IPS DF 6.9 (cell line): ENCODE measurements around the gene R3HDM2.

Source experiments
- DNase-seq: peaks from one replicate; pipeline ENCODE4 v3.0.0-alpha.2; 2013; ENCODE audit warnings: low read depth, low spot score
- H3K27ac ChIP-seq: one replicate; pipeline ENCODE4 v1.5.1; 2013; ENCODE audit warnings: low read length, control low read depth
- H3K27me3 ChIP-seq: 2 replicates; pipeline ENCODE4 v1.6.1; 2013; ENCODE audit warnings: mild to moderate bottlenecking, low read length; ENCODE audit not compliant: control insufficient read depth, insufficient read depth
- H3K36me3 ChIP-seq: 2 replicates; pipeline ENCODE4 v1.6.1; 2013; ENCODE audit warnings: low read length; ENCODE audit not compliant: control insufficient read depth, insufficient read depth
- H3K4me1 ChIP-seq: 2 replicates; pipeline ENCODE4 v1.6.1; 2013; ENCODE audit warnings: low read length; ENCODE audit not compliant: control insufficient read depth, insufficient read depth
- H3K4me3 ChIP-seq: 2 replicates; pipeline ENCODE4 v1.5.1; 2013; ENCODE audit warnings: mild to moderate bottlenecking, low read length
- H3K9me3 ChIP-seq: 2 replicates; pipeline ENCODE4 v1.6.1; 2013; ENCODE audit warnings: low read length, inconsistent platforms; ENCODE audit not compliant: control insufficient read depth, insufficient read depth
- WGBS: extraction: QIAGEN DNeasy Blood & Tissue Kit; methylation state at CpG from one replicate; pipeline ENCODE4 v1.1.7; 2013; ENCODE audit warnings: mixed read lengths, missing lambda C conversion rate; ENCODE audit not compliant: insufficient read length, insufficient coverage; 5-methylcytosine and 5-hydroxymethylcytosine counted together

The R3HDM2 gene

DNA sequence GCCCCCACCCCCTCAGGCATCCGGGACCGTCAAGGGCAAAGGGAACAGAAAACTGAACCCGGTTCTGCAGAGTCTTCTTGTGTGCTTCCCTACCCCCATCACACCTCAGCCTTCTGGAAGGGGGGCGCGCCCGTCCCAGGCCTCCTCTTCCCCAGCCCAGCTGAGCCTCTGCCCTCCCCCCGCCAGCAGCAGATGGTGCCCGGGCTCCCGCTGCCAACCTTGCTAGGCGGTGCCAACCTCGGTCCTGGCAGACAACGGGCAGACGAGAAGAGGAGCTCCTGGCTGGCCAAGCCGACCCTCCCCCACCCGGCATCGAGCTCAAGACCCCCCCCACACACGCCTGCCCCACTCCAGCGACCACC lies 188.5 kb downstream of the R3HDM2 start:
- Histone ChIP-seq H3K36me3 (no peaks in the 10 kb centered on the region), H3K9me3 (no peaks in the 10 kb centered on the region), H3K27ac (no peak overlapping the region), H3K4me3 (peak overlapping the region; percentile 38; the same call in 1 of the 2 replicates), H3K27me3 (peaks cover 41% of the 10 kb centered on the region), H3K4me1 (peaks cover 16% of the 10 kb centered on the region)
- WGBS: no CpG with 5 or more reads among the region's 18 CpGs
- DNase-seq: no peak

DNA sequence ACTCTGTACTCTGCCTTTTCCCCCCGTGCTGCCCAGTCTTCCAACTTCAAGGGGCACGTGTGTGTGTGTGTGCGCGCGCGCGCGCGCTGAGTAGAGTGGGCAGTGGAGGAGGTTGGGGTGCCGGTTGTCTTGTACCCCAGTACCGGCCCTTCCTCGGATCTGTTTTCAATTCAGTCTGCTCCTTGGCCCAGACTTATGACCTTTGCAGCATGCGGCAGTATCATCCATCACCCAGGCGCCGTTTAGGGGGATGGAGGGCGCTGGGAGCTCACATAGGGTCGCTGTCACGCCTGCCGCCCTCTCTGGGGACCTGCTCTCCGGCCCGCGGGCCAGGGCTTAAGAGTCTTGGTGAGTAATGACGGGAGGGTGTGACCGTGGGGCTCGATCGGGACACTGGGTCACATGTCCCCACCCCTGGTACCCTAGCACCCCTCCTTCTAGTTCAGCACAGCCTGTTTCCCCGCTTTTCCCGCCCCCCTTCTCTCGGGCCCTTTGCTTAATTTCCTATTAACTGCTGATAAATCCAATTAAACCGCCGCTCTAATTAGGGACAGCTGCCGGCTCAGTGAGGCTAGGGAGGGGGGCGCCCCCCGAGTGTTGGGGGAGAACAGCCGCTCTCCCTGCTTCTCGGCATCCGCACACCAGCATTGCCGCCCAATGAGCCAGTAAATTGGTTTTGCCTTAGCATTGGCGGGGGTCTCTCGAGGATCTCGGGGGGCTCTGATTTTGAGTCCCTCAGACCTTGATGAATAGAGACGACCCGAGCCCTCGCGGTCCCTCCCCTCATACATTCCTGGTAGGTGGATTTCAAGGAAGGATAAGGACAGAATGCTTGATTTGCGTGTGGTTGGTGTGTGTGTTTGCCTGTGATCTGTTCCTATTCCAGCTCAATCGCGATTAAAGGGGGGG lies 189.2 kb downstream of the R3HDM2 start:
- H3K4me1 ChIP-seq: peaks cover 15% of the 10 kb centered on the region
- H3K36me3 ChIP-seq: no peaks in the 10 kb centered on the region
- H3K9me3 ChIP-seq: no peaks in the 10 kb centered on the region
- H3K27me3 ChIP-seq: peaks cover 48% of the 10 kb centered on the region
- DNase-seq: no peak
- H3K4me3 ChIP-seq: no peak overlapping the region
- no CpG with 5 or more reads among the region's 48 CpGs for WGBS
- no peak overlapping the region for H3K27ac ChIP-seq

DNA sequence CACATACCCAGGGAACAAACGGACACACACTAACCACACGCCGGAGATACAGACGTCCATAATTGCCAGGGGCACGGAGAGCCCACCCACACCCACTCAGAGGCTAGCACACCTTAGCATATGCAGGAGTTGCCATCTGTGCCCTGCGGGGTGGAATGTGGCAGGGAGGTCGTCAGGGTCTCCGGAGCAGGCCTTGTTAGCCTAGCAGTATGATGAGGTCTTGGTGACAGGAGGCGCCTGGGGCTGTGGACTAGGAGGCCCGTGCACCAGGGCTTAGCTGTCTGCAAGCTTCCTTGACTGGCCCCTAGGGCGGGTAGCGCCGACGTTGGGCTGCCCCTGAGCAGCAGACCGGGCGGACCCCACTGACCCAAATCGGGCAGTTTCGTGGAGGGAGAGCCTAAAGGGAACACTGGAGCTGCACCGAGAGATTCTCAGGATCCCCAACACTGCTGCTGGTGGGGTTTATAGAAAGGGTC lies 189.9 kb downstream of the R3HDM2 start:
- Histone ChIP-seq H3K4me3 (no peak overlapping the region), H3K4me1 (peaks cover 14% of the 10 kb centered on the region), H3K27me3 (peaks cover 53% of the 10 kb centered on the region), H3K36me3 (no peaks in the 10 kb centered on the region), H3K9me3 (no peaks in the 10 kb centered on the region), H3K27ac (no peak overlapping the region)
- WGBS: no CpG with 5 or more reads among the region's 19 CpGs
- DNase-seq: no peak

DNA sequence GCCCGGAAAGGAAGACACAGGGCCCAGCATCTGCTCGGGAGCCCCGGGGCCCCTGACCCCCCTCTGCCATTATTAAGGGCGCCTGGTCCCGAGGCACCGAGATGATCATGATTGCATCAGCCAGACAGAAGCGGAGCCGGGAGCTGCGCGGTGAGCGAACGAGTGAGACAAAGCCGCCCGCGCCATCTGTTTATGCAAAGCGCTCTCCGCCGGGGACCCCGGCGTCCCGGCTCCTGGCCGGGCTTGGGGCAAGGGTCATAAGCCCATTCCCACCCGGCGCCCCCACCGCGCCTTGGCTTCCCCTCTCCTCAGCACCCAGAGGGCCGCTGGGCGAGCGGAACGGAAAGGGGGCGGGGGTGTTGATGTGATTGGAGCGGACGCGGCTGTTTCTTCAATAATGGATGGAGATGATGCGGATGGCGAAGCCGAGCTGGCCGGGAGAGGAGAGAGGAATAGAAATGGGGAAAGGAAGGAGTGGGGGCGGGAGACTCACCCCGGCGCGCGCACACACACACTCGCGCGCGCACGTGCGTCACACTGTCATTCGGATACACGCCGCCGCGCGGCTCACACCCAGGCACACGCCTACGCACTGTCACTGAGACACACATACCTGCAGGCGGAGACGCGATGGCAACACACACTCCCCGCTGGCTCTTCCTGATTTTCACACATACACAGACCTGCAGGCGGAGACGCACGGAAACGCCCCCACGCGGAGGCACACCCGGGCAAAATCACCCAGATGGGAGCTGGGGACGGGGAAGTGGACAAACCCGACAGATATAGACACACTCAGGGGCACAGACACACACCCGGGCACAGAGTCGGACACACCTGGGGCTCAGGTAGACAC lies 190.5 kb downstream of the R3HDM2 start:
- WGBS: no CpG with 5 or more reads among the region's 72 CpGs
- DNase-seq: no peak
- Histone ChIP-seq H3K9me3 (no peaks in the 10 kb centered on the region), H3K36me3 (no peaks in the 10 kb centered on the region), H3K4me3 (peak overlapping the region; percentile 5; the same call in 1 of the 2 replicates), H3K27ac (no peak overlapping the region), H3K4me1 (peaks cover 14% of the 10 kb centered on the region), H3K27me3 (peaks cover 57% of the 10 kb centered on the region)

DNA sequence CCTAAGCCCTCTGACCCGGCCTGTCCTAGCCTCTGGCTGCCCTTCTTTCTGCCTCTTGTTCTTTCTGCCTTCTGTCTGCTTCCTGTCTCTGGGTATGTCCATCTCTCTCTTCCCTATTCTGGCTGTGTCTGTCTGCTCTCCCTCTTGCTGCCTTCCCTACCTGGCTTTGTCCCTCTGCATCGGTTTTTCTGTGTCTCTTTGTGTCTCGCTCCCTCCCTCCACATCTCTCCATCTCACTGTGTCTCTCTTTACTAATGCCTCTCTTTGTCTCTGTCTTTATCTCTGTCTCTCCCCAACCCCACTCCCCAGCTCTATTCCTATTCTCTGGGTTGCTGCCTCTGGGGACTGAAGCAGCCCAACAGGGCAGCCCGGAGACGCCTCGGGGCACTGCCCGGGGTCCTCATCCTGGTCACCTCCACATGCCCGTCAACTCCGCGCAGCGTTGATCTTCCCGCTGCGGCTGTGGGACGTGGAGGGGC lies 191.2 kb downstream of the R3HDM2 start:
- Histone ChIP-seq H3K27me3 (peaks cover 57% of the 10 kb centered on the region), H3K4me3 (peak overlapping the region; percentile 5; the same call in 1 of the 2 replicates), H3K9me3 (no peaks in the 10 kb centered on the region), H3K27ac (no peak overlapping the region), H3K4me1 (peaks cover 15% of the 10 kb centered on the region), H3K36me3 (no peaks in the 10 kb centered on the region)
- no CpG with 5 or more reads among the region's 14 CpGs for WGBS
- no peak for DNase-seq

DNA sequence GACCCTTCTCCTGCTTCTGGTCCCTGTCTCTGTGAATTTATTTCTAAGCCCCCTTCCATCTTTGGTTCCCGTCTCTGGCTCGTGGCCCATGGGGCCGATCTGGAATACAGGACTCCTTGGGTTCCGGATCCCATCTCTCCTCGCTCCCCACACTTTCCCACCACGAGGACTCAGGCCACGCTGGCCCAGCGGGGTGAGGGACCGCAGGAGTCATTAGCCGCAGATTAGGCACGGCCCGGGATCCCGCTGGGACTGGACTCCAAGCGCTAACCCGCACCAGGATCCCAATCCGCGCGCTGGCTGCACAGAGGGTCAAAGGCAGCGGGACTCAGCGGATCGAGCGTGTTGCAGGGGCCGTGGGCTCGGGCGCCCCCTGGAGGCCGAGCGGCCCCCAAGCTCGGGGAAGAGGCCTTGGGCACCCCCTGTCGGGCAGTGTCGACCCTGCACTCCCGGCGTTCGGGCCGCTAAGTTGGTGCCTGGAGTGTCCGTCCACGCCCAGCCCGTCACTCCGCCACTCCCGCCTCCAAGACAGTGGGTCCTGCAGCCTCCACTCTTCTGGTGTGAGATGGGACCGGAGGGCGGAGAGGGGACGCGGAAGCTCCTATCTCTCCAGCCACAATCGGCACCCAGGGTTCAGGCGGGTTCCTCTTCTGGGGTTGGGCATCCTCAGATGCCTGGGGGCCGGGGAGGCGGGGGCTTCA lies 191.8 kb downstream of the R3HDM2 start:
- Histone ChIP-seq H3K4me3 (peak overlapping the region; percentile 27; the same call in 1 of the 2 replicates), H3K27ac (no peak overlapping the region), H3K36me3 (no peaks in the 10 kb centered on the region), H3K27me3 (peaks cover 57% of the 10 kb centered on the region), H3K9me3 (no peaks in the 10 kb centered on the region), H3K4me1 (peaks cover 15% of the 10 kb centered on the region)
- no peak for DNase-seq
- no CpG with 5 or more reads among the region's 47 CpGs for WGBS

DNA sequence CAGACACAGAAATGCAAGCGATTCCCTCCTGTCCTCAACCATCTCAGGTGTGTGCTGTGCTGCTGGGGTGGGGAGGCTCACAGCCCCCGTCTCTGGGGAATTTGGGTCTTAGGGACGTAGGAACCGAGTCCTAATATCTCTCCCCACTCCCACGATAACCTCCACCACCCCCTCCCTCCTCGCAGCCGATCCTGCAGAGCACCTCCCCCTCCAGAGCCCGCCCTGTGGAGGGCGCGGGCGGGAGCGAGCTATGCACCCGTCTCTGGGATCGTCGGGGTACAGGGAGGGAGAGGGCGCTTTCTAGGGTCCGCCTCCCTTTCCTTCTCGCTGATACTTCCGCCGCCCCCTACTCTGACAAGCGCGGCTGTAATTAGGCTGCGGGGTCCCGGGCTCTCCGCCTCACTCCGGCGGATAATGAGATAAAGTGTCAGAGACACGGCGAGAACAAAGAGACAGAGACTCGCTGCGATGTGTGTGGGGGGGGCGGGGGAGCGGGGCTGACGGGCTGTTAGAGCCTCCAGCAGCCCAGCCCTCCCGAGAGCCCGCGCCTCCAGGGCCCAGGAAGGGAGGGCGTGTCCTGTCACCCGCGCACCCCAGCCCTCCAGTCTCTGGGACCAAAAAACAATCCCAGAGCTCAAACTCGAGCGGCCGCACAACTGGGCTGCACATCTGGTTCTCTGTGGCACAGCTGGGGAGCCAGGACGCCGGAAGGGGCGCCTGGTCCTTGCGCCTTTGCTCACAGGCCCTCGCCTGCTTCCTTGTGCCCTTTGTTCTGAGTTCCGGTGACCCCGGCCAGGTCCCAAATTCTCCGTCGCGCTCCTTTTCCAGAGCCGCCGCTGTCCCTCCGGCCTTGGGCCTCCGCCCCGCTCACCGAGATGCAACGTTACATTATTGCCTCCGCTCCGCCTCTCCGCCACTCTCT lies 192.7 kb downstream of the R3HDM2 start:
- Histone ChIP-seq H3K4me1 (peaks cover 13% of the 10 kb centered on the region), H3K27ac (no peak overlapping the region), H3K27me3 (peaks cover 57% of the 10 kb centered on the region), H3K9me3 (no peaks in the 10 kb centered on the region), H3K4me3 (peak overlapping the region; percentile 27; the same call in 1 of the 2 replicates), H3K36me3 (peaks cover 8% of the 10 kb centered on the region)
- DNase-seq: no peak
- WGBS: no CpG with 5 or more reads among the region's 63 CpGs

DNA sequence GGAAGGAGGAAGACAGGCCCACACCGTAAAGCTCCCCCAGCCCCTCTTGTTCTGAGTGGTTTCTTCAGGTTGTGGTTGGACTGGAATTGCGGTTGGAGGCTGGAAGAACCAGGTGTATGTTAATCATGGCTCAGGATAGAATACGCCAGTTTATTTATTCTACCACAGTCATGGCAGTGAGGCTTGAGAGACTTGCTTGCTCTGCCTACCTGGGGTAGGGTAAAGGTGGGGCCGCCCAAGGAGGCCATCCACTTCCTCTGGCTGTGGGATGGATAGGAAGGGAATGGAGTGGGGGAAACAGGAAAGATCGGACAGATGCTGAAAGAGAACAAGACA lies 193.3 kb downstream of the R3HDM2 start:
- Histone ChIP-seq H3K9me3 (no peaks in the 10 kb centered on the region), H3K4me3 (no peak overlapping the region), H3K27me3 (peaks cover 57% of the 10 kb centered on the region), H3K36me3 (peaks cover 14% of the 10 kb centered on the region), H3K4me1 (peaks cover 13% of the 10 kb centered on the region), H3K27ac (no peak overlapping the region)
- DNase-seq: no peak
- WGBS: no CpG with 5 or more reads among the region's 5 CpGs

DNA sequence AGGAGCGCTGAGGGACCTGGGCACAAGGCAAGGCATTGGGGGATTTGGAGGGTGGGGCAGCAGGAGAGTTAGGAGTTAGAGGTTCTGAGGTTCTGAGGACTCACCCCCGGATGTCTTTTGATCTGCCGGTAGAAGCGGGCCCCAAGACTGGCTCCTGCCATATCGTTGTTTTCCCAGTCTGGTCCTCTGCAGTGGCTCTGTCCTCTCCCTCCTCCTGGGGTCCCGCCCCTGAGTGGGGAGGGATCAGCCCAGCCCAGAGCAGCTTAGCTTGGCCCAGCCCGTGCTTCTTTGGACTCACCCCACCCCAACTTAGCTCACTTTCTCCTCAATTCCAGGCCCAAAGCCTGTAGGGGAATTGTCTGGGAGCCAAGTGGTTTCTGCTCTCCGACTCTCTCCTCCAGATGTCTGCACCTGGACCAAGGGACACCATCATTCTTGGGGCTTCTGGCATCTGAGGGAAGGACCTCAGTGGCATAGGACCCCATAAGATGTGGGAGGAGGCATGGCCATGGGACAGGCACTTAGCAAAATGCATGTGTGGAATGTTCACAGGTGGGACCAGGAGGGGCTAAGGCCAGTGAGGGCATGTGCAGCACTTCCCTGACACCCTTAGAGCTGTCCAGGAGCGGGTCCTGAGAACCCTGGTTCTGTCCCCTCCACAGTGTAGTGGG lies 193.8 kb downstream of the R3HDM2 start:
- H3K4me1 ChIP-seq: peaks cover 11% of the 10 kb centered on the region

More for the DNA sequence above, 193.8 kb downstream of the R3HDM2 start:
- Histone ChIP-seq H3K27ac (no peak overlapping the region), H3K36me3 (peaks cover 19% of the 10 kb centered on the region), H3K9me3 (no peaks in the 10 kb centered on the region), H3K4me3 (no peak overlapping the region), H3K27me3 (peaks cover 53% of the 10 kb centered on the region)
- no CpG with 5 or more reads among the region's 9 CpGs for WGBS
- DNase-seq: no peak
